ENCODE measurements around the gene CLIC4. TPM values are rescaled to one million over a fixed set of nuclear protein-coding genes. Genes with fewer than 3 reads are reported as not detected.

CLIC4 gene
- total and polyA plus RNA-seq, 9 of the 15 experiments (the other 6 are each of a cell fraction or from before 2014, with no cell fraction given) = 16.0 to 67.5 (median 38.4) TPM

DNA sequence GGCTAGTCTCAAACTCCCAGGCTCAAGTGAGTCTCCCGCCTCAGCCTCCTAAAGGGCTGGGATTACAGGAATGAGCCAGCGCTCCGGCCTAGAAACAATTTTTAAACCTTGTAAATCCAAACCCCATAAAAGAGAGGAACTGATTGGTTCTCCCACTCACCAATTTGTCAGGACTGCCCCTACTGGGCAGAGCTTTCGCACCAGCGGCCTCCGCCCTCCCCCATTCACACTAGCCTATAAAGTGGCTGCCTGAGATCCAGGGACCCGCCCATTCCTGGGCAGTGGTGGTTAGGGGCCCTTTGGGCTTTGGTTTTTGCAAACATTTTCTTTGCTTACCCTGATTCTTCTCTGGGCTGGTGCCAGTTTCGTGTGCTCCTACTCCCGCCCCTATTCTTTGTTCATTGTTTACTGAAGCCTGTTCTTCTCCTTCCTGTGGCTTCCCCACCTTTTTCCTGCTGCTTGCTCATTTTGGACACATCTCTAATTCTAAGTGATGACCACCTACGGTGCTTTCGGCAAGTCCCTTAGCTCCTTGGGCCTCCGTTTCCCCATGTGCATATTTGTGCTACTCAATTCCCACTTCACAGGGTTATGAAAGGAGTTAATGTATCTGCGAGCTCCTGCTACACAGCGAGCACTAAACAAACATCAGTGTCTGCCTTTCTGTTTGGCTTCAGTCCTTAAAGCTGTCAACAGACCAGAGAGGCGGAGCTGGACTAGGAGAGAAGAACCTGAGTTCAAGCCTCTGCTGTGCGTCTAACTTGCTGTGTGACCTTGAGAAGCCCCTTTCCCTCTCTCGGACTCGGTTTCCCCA lies 39.8 kb upstream of the CLIC4 start (continued):
- TF ChIP-seq, protein P1, sequence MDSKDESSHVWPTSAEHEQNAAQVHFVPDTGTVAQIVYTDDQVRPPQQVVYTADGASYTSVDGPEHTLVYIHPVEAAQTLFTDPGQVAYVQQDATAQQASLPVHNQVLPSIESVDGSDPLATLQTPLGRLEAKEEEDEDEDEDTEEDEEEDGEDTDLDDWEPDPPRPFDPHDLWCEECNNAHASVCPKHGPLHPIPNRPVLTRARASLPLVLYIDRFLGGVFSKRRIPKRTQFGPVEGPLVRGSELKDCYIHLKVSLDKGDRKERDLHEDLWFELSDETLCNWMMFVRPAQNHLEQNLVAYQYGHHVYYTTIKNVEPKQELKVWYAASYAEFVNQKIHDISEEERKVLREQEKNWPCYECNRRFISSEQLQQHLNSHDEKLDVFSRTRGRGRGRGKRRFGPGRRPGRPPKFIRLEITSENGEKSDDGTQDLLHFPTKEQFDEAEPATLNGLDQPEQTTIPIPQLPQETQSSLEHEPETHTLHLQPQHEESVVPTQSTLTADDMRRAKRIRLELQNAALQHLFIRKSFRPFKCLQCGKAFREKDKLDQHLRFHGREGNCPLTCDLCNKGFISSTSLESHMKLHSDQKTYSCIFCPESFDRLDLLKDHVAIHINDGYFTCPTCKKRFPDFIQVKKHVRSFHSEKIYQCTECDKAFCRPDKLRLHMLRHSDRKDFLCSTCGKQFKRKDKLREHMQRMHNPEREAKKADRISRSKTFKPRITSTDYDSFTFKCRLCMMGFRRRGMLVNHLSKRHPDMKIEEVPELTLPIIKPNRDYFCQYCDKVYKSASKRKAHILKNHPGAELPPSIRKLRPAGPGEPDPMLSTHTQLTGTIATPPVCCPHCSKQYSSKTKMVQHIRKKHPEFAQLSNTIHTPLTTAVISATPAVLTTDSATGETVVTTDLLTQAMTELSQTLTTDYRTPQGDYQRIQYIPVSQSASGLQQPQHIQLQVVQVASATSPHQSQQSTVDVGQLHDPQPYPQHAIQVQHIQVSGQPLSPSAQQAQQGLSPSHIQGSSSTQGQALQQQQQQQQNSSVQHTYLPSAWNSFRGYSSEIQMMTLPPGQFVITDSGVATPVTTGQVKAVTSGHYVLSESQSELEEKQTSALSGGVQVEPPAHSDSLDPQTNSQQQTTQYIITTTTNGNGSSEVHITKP (IDR thresholded peaks at IDR 0.05; ENCODE audit: partially characterized antibody) = peak; percentile 93
- TF ChIP-seq ZNF253 (CRISPR knock-in tag; conservative IDR thresholded peaks at IDR 0.05) = no peak
- TF ChIP-seq, protein P2, sequence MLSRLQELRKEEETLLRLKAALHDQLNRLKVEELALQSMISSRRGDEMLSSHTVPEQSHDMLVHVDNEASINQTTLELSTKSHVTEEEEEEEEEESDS (CRISPR knock-in tag; IDR thresholded peaks at IDR 0.05) = no peak
- TF ChIP-seq, protein P3, sequence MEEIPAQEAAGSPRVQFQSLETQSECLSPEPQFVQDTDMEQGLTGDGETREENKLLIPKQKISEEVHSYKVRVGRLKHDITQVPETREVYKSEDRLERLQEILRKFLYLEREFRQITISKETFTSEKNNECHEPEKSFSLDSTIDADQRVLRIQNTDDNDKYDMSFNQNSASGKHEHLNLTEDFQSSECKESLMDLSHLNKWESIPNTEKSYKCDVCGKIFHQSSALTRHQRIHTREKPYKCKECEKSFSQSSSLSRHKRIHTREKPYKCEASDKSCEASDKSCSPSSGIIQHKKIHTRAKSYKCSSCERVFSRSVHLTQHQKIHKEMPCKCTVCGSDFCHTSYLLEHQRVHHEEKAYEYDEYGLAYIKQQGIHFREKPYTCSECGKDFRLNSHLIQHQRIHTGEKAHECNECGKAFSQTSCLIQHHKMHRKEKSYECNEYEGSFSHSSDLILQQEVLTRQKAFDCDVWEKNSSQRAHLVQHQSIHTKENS (CRISPR knock-in tag; IDR thresholded peaks at IDR 0.05) = no peak
- no peak for TF ChIP-seq SMARCE1 (IDR thresholded peaks at IDR 0.05)
- TF ChIP-seq SP1 (CRISPR knock-in tag; IDR thresholded peaks at IDR 0.05) = no peak
- TF ChIP-seq ZNF124 (CRISPR knock-in tag; IDR thresholded peaks at IDR 0.05) = no peak
- TF ChIP-seq NUFIP1 (IDR thresholded peaks at IDR 0.05; ENCODE audit: partially characterized antibody) = no peak
- TF ChIP-seq POLR2G (IDR thresholded peaks at IDR 0.05; ENCODE audit: low read depth, low read length) = 0 out of 2 replicates have a peak, but pooled peaks have one; percentile 43
- no peak for TF ChIP-seq TCF7 (IDR thresholded peaks at IDR 0.05; ENCODE audit: borderline replicate concordance)
- no peak for TF ChIP-seq CHD4 (IDR thresholded peaks at IDR 0.05; ENCODE audit: insufficient read depth, insufficient replicate concordance, low read depth, low read length, poor library complexity, severe bottlenecking)
- TF ChIP-seq RHOXF2B (CRISPR knock-in tag; conservative IDR thresholded peaks at IDR 0.05) = no peak
- TF ChIP-seq, protein P4, sequence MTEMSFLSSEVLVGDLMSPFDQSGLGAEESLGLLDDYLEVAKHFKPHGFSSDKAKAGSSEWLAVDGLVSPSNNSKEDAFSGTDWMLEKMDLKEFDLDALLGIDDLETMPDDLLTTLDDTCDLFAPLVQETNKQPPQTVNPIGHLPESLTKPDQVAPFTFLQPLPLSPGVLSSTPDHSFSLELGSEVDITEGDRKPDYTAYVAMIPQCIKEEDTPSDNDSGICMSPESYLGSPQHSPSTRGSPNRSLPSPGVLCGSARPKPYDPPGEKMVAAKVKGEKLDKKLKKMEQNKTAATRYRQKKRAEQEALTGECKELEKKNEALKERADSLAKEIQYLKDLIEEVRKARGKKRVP (CRISPR knock-in tag; IDR thresholded peaks at IDR 0.05) = no peak
- TF ChIP-seq ZNF212 (CRISPR knock-in tag; IDR thresholded peaks at IDR 0.05) = no peak
- TF ChIP-seq ZKSCAN8 (CRISPR knock-in tag; IDR thresholded peaks at IDR 0.05) = no peak
- TF ChIP-seq POU5F1 (IDR thresholded peaks at IDR 0.05; ENCODE audit: borderline replicate concordance, low read depth, low read length, partially characterized antibody) = no peak
- no peak for TF ChIP-seq HSF4 (CRISPR knock-in tag; IDR thresholded peaks at IDR 0.05; ENCODE audit: borderline replicate concordance)
- no peak for TF ChIP-seq PRPF4 (IDR thresholded peaks at IDR 0.05; ENCODE audit: insufficient read depth, low read depth, low read length, poor library complexity, severe bottlenecking)
- no peak; the same call in 1 of the 2 replicates for TF ChIP-seq MYBL2 (IDR thresholded peaks at IDR 0.05; ENCODE audit: low read depth)
- TF ChIP-seq MYBL2 (CRISPR knock-in tag; IDR thresholded peaks at IDR 0.05; ENCODE audit: borderline replicate concordance) = no peak
- TF ChIP-seq ZNF586 (CRISPR knock-in tag; conservative IDR thresholded peaks at IDR 0.05) = no peak

All from K562 (cell line).